OCI-LY3 (cell line): ENCODE measurements around the gene GRIK4.

Source experiments
- H2AFZ ChIP-seq: fragments of 200-600, 300-600 bp; shearing (Covaris generic); 2 replicates; pipeline ENCODE4 v1.6.0; 2014; ENCODE audit warnings: antibody characterized with exemption, low read depth, low read length
- H3K27ac ChIP-seq: fragments of 200-600, 300-600 bp; sonication (generic); 2 replicates; pipeline ENCODE4 v1.5.1; 2014; ENCODE audit warnings: mild to moderate bottlenecking, low read length, moderate library complexity, mixed read lengths
- H3K27me3 ChIP-seq: fragments of 200-600, 300-600 bp; sonication (generic); 2 replicates; pipeline ENCODE4 v1.6.1; 2014; ENCODE audit warnings: low read depth, low read length, mixed read lengths
- H3K36me3 ChIP-seq: fragments of 200-600, 300-600 bp; sonication (generic); replicated peaks from 2 replicates; pipeline ENCODE3; 2014; ENCODE audit warnings: low read depth, low read length, mixed read lengths
- H3K4me1 ChIP-seq: fragments of 300-600, 200-600 bp; sonication (generic); 2 replicates; pipeline ENCODE4 v1.6.1; 2014; ENCODE audit warnings: low read length, mixed read lengths
- H3K4me2 ChIP-seq: fragments of 200-600, 300-600 bp; sonication (generic); 2 replicates; pipeline ENCODE4 v1.6.1; 2014; ENCODE audit warnings: low read length, mixed read lengths
- H3K4me3 ChIP-seq: fragments of 300-600, 200-600 bp; sonication (generic); 2 replicates; pipeline ENCODE4 v1.5.1; 2014; ENCODE audit warnings: antibody characterized with exemption, mild to moderate bottlenecking, low read length, moderate library complexity
- H3K79me2 ChIP-seq: fragments of 300-600, 200-600 bp; shearing (Covaris generic); 2 replicates; pipeline ENCODE4 v1.6.1; 2014; ENCODE audit warnings: mild to moderate bottlenecking, low read length, mixed read lengths
- H3K9ac ChIP-seq: fragments of 300-600, 200-600 bp; shearing (Covaris generic); 2 replicates; pipeline ENCODE4 v1.6.0; 2014; ENCODE audit warnings: mild to moderate bottlenecking, low read length, moderate library complexity
- H3K9me3 ChIP-seq: fragments of 200-600, 300-600 bp; shearing (Covaris generic); 2 replicates; pipeline ENCODE4 v1.6.1; 2014; ENCODE audit warnings: low read length, mixed read lengths; ENCODE audit not compliant: insufficient read depth
- H4K20me1 ChIP-seq: fragments of 200-600, 300-600 bp; sonication (generic); 2 replicates; pipeline ENCODE4 v1.6.1; 2016; ENCODE audit warnings: low read length, mixed read lengths; ENCODE audit not compliant: insufficient read depth
- CTCF ChIP-seq: fragments of 200-600, 300-600 bp; sonication (generic); IDR thresholded peaks from 2 replicates; pipeline ENCODE4 v1.5.1; 2014; ENCODE audit warnings: antibody characterized with exemption, low read length, low read depth
- EZH2phosphoT487 ChIP-seq: fragments of 200-600 bp; shearing (Covaris generic); IDR thresholded peaks from 2 replicates; pipeline ENCODE4 v1.6.1; 2018; ENCODE audit warnings: antibody characterized with exemption, mixed run types, low read depth

GRIK4 gene

GRCh38 chr11:120775986-120776951 lies 264.7 kb downstream of the GRIK4 start:
- no peak overlapping the region for H3K4me2 ChIP-seq
- 0 out of 2 replicates have a peak, but pooled peaks cover 6% of the 10 kb centered on the region for H3K9me3 ChIP-seq
- peaks cover 5% of the 10 kb centered on the region; the same call in 1 of the 2 replicates for H4K20me1 ChIP-seq
- no peak overlapping the region for H3K9ac ChIP-seq
- H3K4me1 ChIP-seq = peaks cover 12% of the 10 kb centered on the region
- no peak overlapping the region for H3K4me3 ChIP-seq
- H3K79me2 ChIP-seq = no peaks in the 10 kb centered on the region
- H2AFZ ChIP-seq = no peak overlapping the region
- TF ChIP-seq EZH2phosphoT487 (no peak), CTCF (no peak)
- peaks cover 83% of the 10 kb centered on the region for H3K27me3 ChIP-seq
- H3K27ac ChIP-seq = no peak overlapping the region
- H3K36me3 ChIP-seq = no peaks in the 10 kb centered on the region

DNA sequence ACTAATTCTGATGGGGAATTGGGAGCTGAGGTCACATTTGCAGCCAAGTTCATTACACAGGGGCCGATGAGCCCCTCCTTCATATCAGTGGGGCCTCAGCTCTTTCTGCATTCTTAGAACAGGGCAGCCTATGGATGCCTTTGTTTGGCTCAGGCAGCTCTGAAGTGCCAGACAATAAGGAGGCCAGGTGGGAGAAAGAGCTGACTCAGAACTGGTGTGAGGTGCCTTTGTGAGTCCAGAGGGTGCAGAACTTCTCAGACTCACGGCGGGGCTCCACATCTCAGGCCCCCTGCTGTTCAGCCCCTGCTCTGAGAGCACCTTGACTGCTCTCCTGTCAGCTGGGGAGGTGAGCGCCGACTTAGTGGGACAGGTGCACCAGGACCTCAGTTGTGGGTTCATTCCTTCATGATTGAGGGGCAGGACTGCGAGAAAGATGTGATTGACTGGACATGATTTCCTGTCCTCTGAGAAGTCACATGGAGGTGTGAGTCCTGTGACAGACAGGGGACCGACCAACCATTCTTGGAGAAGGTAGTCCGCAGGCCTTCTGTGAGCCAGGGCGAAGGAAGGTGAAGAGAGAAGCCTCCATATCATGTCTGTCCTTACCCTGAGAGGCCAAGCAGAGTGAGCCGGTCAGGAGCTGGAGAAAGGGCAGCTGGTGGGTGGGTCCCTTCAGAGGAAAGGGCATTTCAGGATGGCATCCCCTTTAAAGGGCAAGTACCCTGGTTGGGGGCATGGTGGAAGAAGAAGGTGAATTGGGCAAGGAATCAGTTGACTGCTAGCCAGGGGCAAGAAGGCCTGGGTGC lies 267.3 kb downstream of the GRIK4 start:
- H3K9ac ChIP-seq = no peak overlapping the region
- 0 out of 2 replicates have a peak, but pooled peaks cover 5% of the 10 kb centered on the region for H3K9me3 ChIP-seq
- H3K4me2 ChIP-seq = no peak overlapping the region
- H3K27ac ChIP-seq = no peak overlapping the region
- H3K4me3 ChIP-seq = no peak overlapping the region
- 0 out of 2 replicates have a peak, but pooled peaks cover 4% of the 10 kb centered on the region for H4K20me1 ChIP-seq
- H3K27me3 ChIP-seq = peaks cover 81% of the 10 kb centered on the region
- no peak for TF ChIP-seq EZH2phosphoT487
- TF ChIP-seq CTCF = no peak
- no peak overlapping the region for H2AFZ ChIP-seq
- H3K36me3 ChIP-seq = no peaks in the 10 kb centered on the region
- H3K4me1 ChIP-seq = peaks cover 3% of the 10 kb centered on the region
- H3K79me2 ChIP-seq = no peaks in the 10 kb centered on the region

DNA sequence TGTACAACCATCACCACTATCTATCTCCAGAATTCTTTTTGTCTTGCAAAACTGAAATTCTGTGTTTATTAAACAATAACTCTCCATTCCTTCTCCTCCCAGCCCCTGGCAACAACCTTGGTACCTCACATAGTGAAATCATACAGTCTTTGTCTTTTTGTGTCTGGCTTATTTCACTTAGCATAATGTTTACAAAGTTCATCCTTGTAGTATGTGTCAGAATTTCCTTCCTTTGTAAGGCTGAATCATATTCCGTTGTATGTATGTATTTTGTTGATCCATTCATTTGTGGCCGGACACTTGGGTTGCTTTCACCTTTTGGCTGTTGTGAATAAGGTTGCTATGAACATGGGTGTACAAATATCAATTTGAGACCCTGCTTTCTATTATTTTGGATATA lies 268.7 kb downstream of the GRIK4 start:
- no peaks in the 10 kb centered on the region for H4K20me1 ChIP-seq
- H3K4me1 ChIP-seq = no peaks in the 10 kb centered on the region
- H3K27me3 ChIP-seq = peaks cover 80% of the 10 kb centered on the region
- H3K4me2 ChIP-seq = no peak overlapping the region
- no peaks in the 10 kb centered on the region for H3K36me3 ChIP-seq
- H2AFZ ChIP-seq = no peak overlapping the region
- no peaks in the 10 kb centered on the region for H3K9me3 ChIP-seq
- TF ChIP-seq EZH2phosphoT487 = no peak
- no peak for TF ChIP-seq CTCF
- no peak overlapping the region for H3K4me3 ChIP-seq
- no peaks in the 10 kb centered on the region for H3K79me2 ChIP-seq
- no peak overlapping the region for H3K9ac ChIP-seq
- no peak overlapping the region for H3K27ac ChIP-seq

GRCh38 chr11:120781486-120782120 lies 270.1 kb downstream of the GRIK4 start:
- TF ChIP-seq CTCF (no peak), EZH2phosphoT487 (no peak)
- Histone ChIP-seq H4K20me1 (no peaks in the 10 kb centered on the region), H3K4me1 (no peaks in the 10 kb centered on the region), H3K27ac (no peak overlapping the region), H3K4me2 (no peak overlapping the region), H3K27me3 (peaks cover 75% of the 10 kb centered on the region), H3K9ac (no peak overlapping the region), H3K4me3 (no peak overlapping the region), H3K9me3 (no peaks in the 10 kb centered on the region), H3K79me2 (no peaks in the 10 kb centered on the region), H3K36me3 (no peaks in the 10 kb centered on the region), H2AFZ (no peak overlapping the region)
